ENCODE data around the gene KRTAP10-3. TPM values are rescaled to one million over a fixed set of nuclear protein-coding genes. Genes with fewer than 3 reads are reported as not detected.

The KRTAP10-3 gene
- total and polyA plus RNA-seq, 2 donors (not counting 1 experiment from before 2014, with no cell fraction given): not detected

GRCh38 chr21:44547656-44548331 lies 10.8 kb downstream of the KRTAP10-3 start:
- no peaks in the 10 kb centered on the region for H4K20me1 ChIP-seq (ENCODE audit: control insufficient read depth, extremely low read depth, insufficient read depth, low read length)
- H3K4me3 ChIP-seq (replicated peaks in 1 of 4; ENCODE audit: control extremely low read depth in 1 of 4, insufficient read depth in 1 of 4, low read depth in 3 of 4, low read length in 4 of 4): no peak overlapping the region
- no peak overlapping the region for H3K9ac ChIP-seq (ENCODE audit: insufficient read depth, low read length)
- H3K79me2 ChIP-seq (ENCODE audit: control insufficient read depth, insufficient read depth, low read length): no peaks in the 10 kb centered on the region
- DNase-seq (ENCODE audit: low read depth in 2 of 2): no peak
- no peaks in the 10 kb centered on the region for H3K36me3 ChIP-seq (ENCODE audit: control insufficient read depth, insufficient read depth, low read length)
- H2AFZ ChIP-seq (ENCODE audit: low read length): no peak overlapping the region
- H3K27ac ChIP-seq (ENCODE audit: insufficient read depth, low read length): no peak overlapping the region
- H3K4me1 ChIP-seq (ENCODE audit: control insufficient read depth, extremely low read depth, insufficient read depth, low read length): no peaks in the 10 kb centered on the region
- TF ChIP-seq EZH2 (IDR thresholded peaks at IDR 0.05; ENCODE audit: low read length, missing control alignments) (no peak), CTCF (conservative IDR thresholded peaks at IDR 0.05 in 1 of 2, IDR thresholded peaks at IDR 0.05 in 1 of 2; ENCODE audit: low read depth in 1 of 2, low read length in 2 of 2) (no peak)
- no peaks in the 10 kb centered on the region for H3K27me3 ChIP-seq (ENCODE audit: control insufficient read depth, insufficient read depth, low read length)
- no peaks in the 10 kb centered on the region for H3K9me3 ChIP-seq (ENCODE audit: control insufficient read depth, insufficient read depth, low read depth, low read length)
- H3K4me2 ChIP-seq (ENCODE audit: extremely low read depth, insufficient read depth, low read length): no peak overlapping the region

GRCh38 chr21:44544566-44544965 lies 14.0 kb downstream of the KRTAP10-3 start:
- Histone ChIP-seq H3K4me3 (replicated peaks in 1 of 4; ENCODE audit: control extremely low read depth in 1 of 4, insufficient read depth in 1 of 4, low read depth in 3 of 4, low read length in 4 of 4) (no peak overlapping the region), H3K9ac (ENCODE audit: insufficient read depth, low read length) (no peak overlapping the region), H3K36me3 (ENCODE audit: control insufficient read depth, insufficient read depth, low read length) (no peaks in the 10 kb centered on the region), H4K20me1 (ENCODE audit: control insufficient read depth, extremely low read depth, insufficient read depth, low read length) (no peaks in the 10 kb centered on the region), H3K27ac (ENCODE audit: insufficient read depth, low read length) (no peak overlapping the region), H3K4me1 (ENCODE audit: control insufficient read depth, extremely low read depth, insufficient read depth, low read length) (no peaks in the 10 kb centered on the region), H3K4me2 (ENCODE audit: extremely low read depth, insufficient read depth, low read length) (no peak overlapping the region), H3K9me3 (ENCODE audit: control insufficient read depth, insufficient read depth, low read depth, low read length) (no peaks in the 10 kb centered on the region), H2AFZ (ENCODE audit: low read length) (no peak overlapping the region), H3K79me2 (ENCODE audit: control insufficient read depth, insufficient read depth, low read length) (no peaks in the 10 kb centered on the region), H3K27me3 (ENCODE audit: control insufficient read depth, insufficient read depth, low read length) (no peaks in the 10 kb centered on the region)
- TF ChIP-seq CTCF (conservative IDR thresholded peaks at IDR 0.05 in 1 of 2, IDR thresholded peaks at IDR 0.05 in 1 of 2; ENCODE audit: low read depth in 1 of 2, low read length in 2 of 2) (no peak), EZH2 (IDR thresholded peaks at IDR 0.05; ENCODE audit: low read length, missing control alignments) (no peak)
- DNase-seq (ENCODE audit: low read depth in 2 of 2): no peak

- no peaks in the 10 kb centered on the region for H3K27me3 ChIP-seq (ENCODE audit: control insufficient read depth, insufficient read depth, low read length)
Measured at GRCh38 chr21:44542716-44543115, 15.9 kb downstream of the KRTAP10-3 start.

More at GRCh38 chr21:44542716-44543115, 15.9 kb downstream of the KRTAP10-3 start:
- H3K9ac ChIP-seq (ENCODE audit: insufficient read depth, low read length): no peak overlapping the region
- H3K79me2 ChIP-seq (ENCODE audit: control insufficient read depth, insufficient read depth, low read length): no peaks in the 10 kb centered on the region
- no peaks in the 10 kb centered on the region for H3K4me1 ChIP-seq (ENCODE audit: control insufficient read depth, extremely low read depth, insufficient read depth, low read length)
- TF ChIP-seq EZH2 (IDR thresholded peaks at IDR 0.05; ENCODE audit: low read length, missing control alignments) (no peak), CTCF (conservative IDR thresholded peaks at IDR 0.05 in 1 of 2, IDR thresholded peaks at IDR 0.05 in 1 of 2; ENCODE audit: low read depth in 1 of 2, low read length in 2 of 2) (no peak)
- no peak overlapping the region for H3K27ac ChIP-seq (ENCODE audit: insufficient read depth, low read length)
- H2AFZ ChIP-seq (ENCODE audit: low read length): no peak overlapping the region
- no peaks in the 10 kb centered on the region for H4K20me1 ChIP-seq (ENCODE audit: control insufficient read depth, extremely low read depth, insufficient read depth, low read length)
- no peak for DNase-seq (ENCODE audit: low read depth in 2 of 2)
- no peak overlapping the region for H3K4me2 ChIP-seq (ENCODE audit: extremely low read depth, insufficient read depth, low read length)
- H3K9me3 ChIP-seq (ENCODE audit: control insufficient read depth, insufficient read depth, low read depth, low read length): no peaks in the 10 kb centered on the region
- no peak overlapping the region for H3K4me3 ChIP-seq (replicated peaks in 1 of 4; ENCODE audit: control extremely low read depth in 1 of 4, insufficient read depth in 1 of 4, low read depth in 3 of 4, low read length in 4 of 4)
- no peaks in the 10 kb centered on the region for H3K36me3 ChIP-seq (ENCODE audit: control insufficient read depth, insufficient read depth, low read length)
